ENCODE data around the gene USP22. TPM values are rescaled to one million over a fixed set of nuclear protein-coding genes. Genes with fewer than 3 reads are reported as not detected.
A peak's percentile ranks its signal among the peaks of the same experiment; 100 is the strongest.

The USP22 gene
- polyA plus RNA-seq, 3 donors, result 20.4 to 69.9 (median 27.3) TPM

DNA sequence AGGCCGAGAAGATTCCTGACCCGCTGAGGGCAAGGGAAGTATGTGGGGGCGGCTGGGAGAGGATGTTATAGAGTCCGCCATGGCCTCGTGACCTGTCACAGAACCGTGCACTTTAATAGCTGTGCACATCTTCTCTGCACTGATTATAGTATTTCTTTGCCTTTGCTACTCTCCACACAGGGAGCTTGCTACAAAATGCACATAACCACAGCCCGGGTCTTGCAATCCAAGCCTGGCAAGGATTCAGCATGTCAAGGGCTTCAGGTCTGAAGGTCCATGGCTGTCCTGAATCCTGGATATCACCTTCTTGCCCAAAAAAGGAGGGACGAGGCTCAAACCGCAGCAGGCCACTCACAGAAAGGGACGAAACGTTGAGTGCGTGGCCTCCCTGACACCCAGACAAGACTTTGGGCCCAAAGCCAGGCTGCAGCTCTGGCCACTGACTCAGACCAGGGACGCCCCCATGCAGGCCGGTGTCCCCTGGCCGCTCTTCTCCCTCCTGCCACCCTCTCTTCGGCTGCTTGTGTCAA is 43.7 kb downstream of the USP22 start:
- no peaks in the 10 kb centered on the region for H3K27me3 ChIP-seq (ENCODE audit: control insufficient read depth in 2 of 2, insufficient read depth in 2 of 2, low read length in 2 of 2)
- Mint-ChIP-seq H3K36me3 (peaks cover 42 to 51% of the 10 kb centered on the region in 2 donors), H3K4me1 (no peaks in the 10 kb centered on the region), H3K4me3 (no peak overlapping the region), H3K27me3 (ENCODE audit: low read depth in 3 of 3) (peaks cover 0 to 2% (median 0%) of the 10 kb centered on the region in 3 donors), H3K9me3 (no peaks in the 10 kb centered on the region), H3K27ac (peak overlapping the region in 4 of 7 donors; percentile 25 to 79 (median 55))
- H3K79me2 ChIP-seq (ENCODE audit: insufficient read depth, low read length), result no peaks in the 10 kb centered on the region
- no peaks in the 10 kb centered on the region for H3K4me1 ChIP-seq (ENCODE audit: control insufficient read depth in 1 of 2, insufficient read depth in 2 of 2, low read length in 2 of 2)
- peaks cover 56% of the 10 kb centered on the region for H4K20me1 ChIP-seq (ENCODE audit: insufficient read depth, low read length)
- H3K9me3 ChIP-seq (replicated peaks in 1 of 2; ENCODE audit: control insufficient read depth in 1 of 2, insufficient read depth in 1 of 2, low read length in 2 of 2), result no peaks in the 10 kb centered on the region
- no peak for DNase-seq
- WGBS (ENCODE audit: insufficient coverage), result 74% methylated on average over 11 of the region's 16 CpGs
- peaks cover 43 to 53% of the 10 kb centered on the region in 2 donors for H3K36me3 ChIP-seq (replicated peaks in 1 of 2; ENCODE audit: control insufficient read depth in 1 of 2, insufficient read depth in 2 of 2, low read length in 2 of 2)
- no peak overlapping the region for H3K4me2 ChIP-seq (replicated peaks; ENCODE audit: extremely low read depth, low read length, poor library complexity, severe bottlenecking)
- H3K9ac ChIP-seq (ENCODE audit: insufficient read depth, low read length, poor library complexity, severe bottlenecking), result no peak overlapping the region
- TF ChIP-seq CTCF (IDR thresholded peaks at IDR 0.05), result no peak
- no peak overlapping the region for H3K4me3 ChIP-seq (replicated peaks in 1 of 3; ENCODE audit: low read depth in 2 of 3, low read length in 3 of 3)
- H2AFZ ChIP-seq (ENCODE audit: insufficient read depth, low read depth, low read length, poor library complexity, severe bottlenecking), result no peak overlapping the region
- H3K27ac ChIP-seq (ENCODE audit: low read depth in 1 of 2, low read length in 2 of 2), result no peak overlapping the region
- intact Hi-C loops (cut with micrococcal nuclease), result no loop called here

GRCh38 chr17:20998571-20999043 is 44.2 kb downstream of the USP22 start:
- no peak overlapping the region for H2AFZ ChIP-seq (ENCODE audit: insufficient read depth, low read depth, low read length, poor library complexity, severe bottlenecking)
- no peaks in the 10 kb centered on the region for H3K27me3 ChIP-seq (ENCODE audit: control insufficient read depth in 2 of 2, insufficient read depth in 2 of 2, low read length in 2 of 2)
- no peak overlapping the region for H3K9ac ChIP-seq (ENCODE audit: insufficient read depth, low read length, poor library complexity, severe bottlenecking)
- TF ChIP-seq CTCF (IDR thresholded peaks at IDR 0.05), result no peak
- no peak overlapping the region for H3K4me3 ChIP-seq (replicated peaks in 1 of 3; ENCODE audit: low read depth in 2 of 3, low read length in 3 of 3)
- 67% methylated on average over 2 of the region's 5 CpGs for WGBS (ENCODE audit: insufficient coverage)
- H3K27ac ChIP-seq (ENCODE audit: low read depth in 1 of 2, low read length in 2 of 2), result no peak overlapping the region
- H3K9me3 ChIP-seq (replicated peaks in 1 of 2; ENCODE audit: control insufficient read depth in 1 of 2, insufficient read depth in 1 of 2, low read length in 2 of 2), result no peaks in the 10 kb centered on the region
- peaks cover 38 to 46% of the 10 kb centered on the region in 2 donors for H3K36me3 Mint-ChIP-seq
- H4K20me1 ChIP-seq (ENCODE audit: insufficient read depth, low read length), result peaks cover 54% of the 10 kb centered on the region
- no peak overlapping the region for H3K4me2 ChIP-seq (replicated peaks; ENCODE audit: extremely low read depth, low read length, poor library complexity, severe bottlenecking)
- intact Hi-C loops (cut with micrococcal nuclease), result no loop called here
- no peaks in the 10 kb centered on the region for H3K79me2 ChIP-seq (ENCODE audit: insufficient read depth, low read length)
- H3K36me3 ChIP-seq (replicated peaks in 1 of 2; ENCODE audit: control insufficient read depth in 1 of 2, insufficient read depth in 2 of 2, low read length in 2 of 2), result peaks cover 38 to 48% of the 10 kb centered on the region in 2 donors
- peaks cover 0 to 2% (median 0%) of the 10 kb centered on the region in 3 donors for H3K27me3 Mint-ChIP-seq (ENCODE audit: low read depth in 3 of 3)
- no peak for DNase-seq
- H3K9me3 Mint-ChIP-seq, result no peaks in the 10 kb centered on the region
- no peaks in the 10 kb centered on the region for H3K4me1 Mint-ChIP-seq
- H3K27ac Mint-ChIP-seq, result peak overlapping the region in 4 of 7 donors; percentile 25 to 79 (median 55)
- H3K4me3 Mint-ChIP-seq, result no peak overlapping the region
- H3K4me1 ChIP-seq (ENCODE audit: control insufficient read depth in 1 of 2, insufficient read depth in 2 of 2, low read length in 2 of 2), result no peaks in the 10 kb centered on the region

Measured in CD14-positive monocyte (primary cell).